CD4-positive, alpha-beta T cell treated with Interleukin-2 at 100 ng/mL for 4 hours (primary cell): Measurements from ENCODE around the gene CDC42EP5.

Experiments used
- DNase-seq: peaks from one replicate; pipeline ENCODE4 v3.0.0-alpha.2; 2020; ENCODE audit warnings: low spot score

Gene CDC42EP5

DNA sequence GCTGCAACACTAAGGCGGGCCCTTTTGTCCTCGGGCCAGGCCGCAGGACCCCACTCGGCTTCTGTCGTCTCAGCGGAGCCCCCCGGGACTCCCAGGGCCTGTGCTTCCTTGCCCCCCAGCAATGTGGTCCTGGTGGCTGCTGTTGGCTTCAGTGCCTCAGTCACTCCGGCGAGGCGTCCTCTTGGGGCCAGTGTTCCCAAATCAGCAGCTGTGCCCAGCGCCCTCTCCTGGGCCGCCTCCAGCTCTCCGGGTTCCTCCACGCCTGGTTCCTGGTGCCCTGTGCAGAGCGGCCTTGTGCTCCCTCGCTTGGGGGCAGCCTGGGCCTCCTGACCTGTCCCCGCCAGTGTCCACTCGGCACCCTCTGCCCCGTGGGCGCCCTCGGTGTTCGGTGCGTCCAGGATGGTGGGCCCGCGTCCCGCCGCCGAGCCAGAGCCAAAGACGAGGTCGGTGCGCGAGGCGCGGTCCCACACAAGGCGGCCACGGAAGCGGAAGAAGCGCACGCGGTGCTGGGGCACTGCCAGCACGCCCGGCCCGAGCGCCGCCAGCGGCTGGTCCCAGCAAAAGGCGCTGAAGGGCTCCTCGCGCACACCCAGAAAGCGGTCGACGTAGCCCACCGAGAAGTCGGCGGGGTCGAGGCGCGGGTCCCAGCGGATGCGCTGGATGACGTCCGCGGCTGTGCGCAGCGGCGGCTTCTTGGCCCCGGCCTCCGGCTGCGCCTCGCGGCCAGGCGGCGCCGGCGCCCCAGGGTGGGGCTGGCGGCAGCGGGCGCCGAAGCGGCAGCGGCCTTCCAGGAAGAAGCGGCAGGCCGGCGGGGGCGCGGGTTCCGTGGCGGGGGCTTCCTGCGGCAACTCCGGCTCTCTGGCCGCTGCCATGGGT lies 10.2 kb downstream of the CDC42EP5 start:
- peak; percentile 64 for DNase-seq

DNA sequence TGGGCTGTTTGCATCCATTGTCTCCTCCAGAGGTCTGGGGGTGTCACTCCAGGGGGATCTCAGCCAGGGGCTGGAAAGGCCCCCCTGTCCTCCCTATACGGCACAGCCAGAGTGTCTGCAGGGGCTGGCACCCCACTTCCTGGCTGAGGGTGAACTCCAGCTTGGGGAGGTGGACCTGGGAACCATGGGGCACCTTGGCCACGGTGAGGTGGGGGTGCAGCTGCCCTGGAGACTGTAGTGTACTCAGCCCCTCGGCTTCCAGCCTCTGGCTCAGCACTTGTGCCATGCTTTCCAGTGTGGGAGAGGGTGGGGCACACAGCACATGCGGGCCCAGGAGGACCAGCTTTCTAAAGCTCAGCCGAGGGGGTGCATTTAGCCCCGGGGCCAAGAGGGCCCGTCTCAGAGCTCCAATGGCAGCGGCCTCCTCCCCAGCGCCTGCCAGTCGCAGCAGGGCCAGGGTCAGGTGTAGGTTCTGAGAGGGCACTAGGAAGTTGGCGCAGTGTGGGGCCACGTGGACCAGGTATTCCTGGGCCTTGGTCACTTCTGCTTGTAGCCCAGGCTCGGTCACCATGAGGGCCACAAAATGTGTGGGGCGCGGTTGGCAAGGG lies 10.9 kb downstream of the CDC42EP5 start:
- no peak for DNase-seq

DNA sequence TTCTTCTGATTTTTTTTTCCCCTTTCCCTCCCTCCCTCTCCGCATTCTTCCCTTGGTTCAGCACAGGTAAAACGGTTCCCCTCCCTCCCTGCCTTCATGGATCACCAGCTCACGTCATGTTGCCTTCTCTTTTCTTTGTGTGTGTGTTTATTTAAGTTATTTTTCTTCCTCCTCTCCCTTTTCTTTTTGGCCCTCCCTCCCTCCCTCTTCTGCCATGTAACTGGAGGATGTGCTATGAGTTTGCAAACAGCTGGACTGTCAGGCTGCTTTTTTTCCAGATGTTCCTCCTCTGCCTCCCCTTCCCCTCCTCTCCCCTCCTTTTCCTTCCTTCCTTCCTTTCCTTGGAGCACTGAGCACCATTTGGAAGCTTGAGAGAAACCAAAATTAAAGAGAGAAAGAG lies 11.5 kb downstream of the CDC42EP5 start:
- no peak for DNase-seq

DNA sequence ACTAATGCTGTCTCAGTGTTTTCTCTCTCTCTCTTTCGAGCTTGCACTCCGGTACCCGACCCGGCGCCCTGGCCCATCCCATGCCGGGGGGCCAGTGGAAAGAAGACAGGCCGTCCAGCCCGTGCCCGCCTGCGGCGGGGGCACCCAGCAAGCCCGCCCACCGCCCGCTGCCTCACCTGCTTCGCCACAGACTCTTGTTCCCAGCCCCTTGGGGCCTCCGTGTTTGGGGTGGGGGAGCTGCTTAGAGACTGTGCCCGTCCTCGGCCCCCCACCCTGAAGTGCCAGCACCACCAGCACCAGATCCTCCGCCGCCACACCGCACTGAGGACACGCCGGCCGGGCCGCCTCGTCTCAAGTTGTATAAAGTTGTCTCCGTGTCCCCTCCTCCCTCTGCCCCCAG lies 11.9 kb downstream of the CDC42EP5 start:
- DNase-seq = no peak

DNA sequence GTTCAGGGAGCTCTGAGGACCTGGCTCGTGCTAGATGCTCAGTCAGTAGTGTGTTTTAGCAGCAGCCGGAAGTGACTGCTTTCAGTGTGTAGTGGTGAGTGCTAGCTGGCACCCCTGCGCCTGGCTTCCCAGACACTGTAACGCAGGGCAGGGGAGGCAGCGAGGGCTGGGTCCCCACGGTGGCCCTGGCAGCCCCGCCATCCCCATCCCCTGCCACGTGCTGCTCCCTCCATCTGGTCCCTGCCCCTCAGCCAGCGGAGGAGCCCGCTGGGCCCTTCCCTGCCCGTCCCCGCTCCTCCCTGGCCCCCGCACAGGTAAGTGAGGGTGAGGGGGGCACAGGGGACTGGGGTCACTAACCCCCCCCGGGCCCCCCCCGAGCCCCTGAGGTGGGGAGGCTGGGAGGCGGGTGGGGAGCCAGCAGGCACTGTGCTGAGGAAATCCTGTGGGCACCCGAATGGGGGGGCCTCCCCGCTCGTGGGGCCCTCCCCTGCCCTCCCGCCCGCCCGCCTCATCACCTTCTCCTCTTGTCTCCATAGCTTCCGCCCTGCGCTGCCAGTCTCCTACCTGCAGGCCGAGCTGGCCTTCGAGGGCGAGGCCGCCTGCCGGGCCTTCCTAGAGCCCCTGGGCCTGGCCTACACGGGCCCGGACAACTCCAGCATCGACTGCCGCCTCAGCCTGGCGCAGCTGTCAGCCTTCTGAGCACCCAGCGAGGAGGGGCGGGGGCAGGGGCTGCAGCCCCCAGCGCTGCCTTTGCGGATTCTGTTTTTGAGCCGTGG lies 12.7 kb downstream of the CDC42EP5 start:
- DNase-seq = no peak

DNA sequence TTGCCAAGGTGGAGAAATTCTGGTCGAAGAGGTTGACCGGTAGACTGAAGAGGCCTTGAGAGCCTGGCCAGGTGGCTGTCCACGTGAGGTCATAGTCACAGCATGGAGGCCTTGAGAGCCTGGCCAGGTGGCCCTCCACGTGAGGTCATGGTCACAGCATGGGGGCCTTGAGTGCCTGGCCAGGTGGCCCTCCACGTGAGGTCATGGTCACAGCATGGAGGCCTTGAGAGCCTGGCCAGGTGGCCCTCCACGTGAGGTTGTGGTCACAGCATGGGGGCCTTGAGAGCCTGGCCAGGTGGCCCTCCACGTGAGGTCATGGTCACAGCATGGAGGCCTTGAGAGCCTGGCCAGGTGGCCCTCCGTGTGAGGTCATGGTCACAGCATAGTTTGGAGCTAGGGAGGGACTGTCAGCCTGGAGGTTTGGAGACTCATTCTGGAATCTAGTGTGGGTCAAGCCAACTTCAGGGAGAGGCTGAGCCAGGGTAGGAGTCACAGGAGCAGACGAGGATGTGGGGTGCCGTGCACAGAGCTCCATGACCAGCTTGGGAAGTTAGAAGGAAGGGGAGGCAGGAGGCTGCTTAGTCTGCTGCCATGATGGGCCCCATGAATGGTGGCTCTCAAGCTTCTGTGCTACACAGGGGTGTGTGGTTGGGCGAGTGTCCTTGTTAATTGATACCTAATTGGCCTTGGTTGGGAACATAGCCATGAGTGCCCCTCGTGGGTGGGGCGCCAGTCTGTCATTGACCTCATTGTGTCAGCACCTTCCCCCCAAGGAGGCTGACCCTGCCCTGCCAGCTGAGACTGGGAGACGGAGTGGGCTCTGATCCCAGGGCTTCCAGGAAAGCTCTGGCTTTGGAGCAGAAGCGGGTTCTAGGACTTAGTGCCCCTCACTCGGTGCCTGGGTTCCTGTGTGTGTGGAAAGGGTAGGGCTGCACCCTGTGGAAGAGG lies 13.5 kb downstream of the CDC42EP5 start:
- DNase-seq = no peak

DNA sequence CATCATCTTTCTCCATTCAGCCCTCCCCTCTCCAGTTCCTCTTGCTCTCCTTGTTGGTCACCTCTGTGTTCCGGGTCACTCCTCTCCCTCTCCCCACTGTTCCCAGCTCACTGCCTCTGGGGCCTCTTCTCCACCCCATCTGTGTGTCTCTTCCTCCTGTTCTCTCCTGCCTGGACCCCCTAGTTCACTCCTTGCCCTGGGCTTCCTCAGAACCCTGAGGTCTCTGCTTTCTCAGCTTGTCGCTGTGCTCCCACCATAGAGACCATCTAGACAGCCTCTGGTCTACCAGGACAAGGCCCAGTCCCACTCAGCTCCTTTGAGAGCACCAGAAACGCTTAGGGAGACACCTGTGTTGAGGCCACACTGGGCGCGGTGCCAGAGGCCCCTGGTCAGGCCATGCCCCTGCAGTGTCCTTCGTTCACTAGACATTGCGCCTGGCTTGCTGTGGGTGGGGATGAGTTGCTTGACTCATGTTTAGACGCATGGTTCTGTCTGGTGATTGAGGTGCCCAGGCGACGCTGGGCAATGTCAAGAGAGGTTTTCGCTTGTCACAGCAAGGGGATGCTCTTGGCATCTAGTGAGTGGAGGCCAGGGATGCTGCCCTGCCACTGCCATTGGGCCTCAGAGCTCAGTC lies 14.3 kb downstream of the CDC42EP5 start:
- no peak for DNase-seq

DNA sequence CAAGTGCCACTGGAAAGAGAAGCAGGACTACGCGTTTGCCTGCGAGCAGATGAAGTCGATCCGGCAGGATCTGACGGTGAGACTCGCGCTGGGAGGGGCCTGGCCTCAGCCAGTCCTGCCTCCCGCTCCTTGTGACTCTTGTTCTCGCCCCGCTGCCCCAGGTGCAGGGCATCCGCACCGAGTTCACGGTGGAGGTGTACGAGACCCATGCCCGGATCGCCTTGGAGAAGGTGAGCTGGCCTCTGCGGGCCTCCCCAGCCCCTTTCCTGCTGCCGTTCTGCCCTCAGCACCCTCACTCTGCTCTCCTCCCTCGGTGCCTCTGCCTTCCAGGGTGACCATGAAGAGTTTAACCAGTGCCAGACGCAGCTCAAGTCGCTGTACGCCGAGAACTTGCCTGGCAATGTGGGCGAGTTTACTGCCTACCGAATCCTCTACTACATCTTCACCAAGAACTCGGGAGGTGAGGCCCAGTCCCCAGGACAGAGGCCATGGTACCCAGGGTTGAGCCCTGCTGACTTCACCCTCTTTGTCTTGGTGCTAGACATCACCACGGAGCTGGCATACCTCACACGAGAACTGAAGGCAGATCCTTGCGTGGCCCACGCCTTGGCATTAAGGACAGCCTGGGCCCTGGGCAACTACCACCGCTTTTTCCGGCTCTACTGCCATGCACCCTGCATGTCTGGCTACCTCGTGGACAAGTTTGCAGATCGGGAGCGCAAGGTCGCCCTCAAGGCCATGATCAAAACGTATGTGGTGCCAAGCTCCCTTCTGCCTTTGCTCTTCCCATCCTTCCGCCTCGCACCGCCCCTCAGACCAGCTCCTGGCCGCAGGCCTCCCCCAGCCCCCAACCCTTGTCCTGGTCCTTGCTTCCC lies 15.1 kb downstream of the CDC42EP5 start:
- no peak for DNase-seq

DNA sequence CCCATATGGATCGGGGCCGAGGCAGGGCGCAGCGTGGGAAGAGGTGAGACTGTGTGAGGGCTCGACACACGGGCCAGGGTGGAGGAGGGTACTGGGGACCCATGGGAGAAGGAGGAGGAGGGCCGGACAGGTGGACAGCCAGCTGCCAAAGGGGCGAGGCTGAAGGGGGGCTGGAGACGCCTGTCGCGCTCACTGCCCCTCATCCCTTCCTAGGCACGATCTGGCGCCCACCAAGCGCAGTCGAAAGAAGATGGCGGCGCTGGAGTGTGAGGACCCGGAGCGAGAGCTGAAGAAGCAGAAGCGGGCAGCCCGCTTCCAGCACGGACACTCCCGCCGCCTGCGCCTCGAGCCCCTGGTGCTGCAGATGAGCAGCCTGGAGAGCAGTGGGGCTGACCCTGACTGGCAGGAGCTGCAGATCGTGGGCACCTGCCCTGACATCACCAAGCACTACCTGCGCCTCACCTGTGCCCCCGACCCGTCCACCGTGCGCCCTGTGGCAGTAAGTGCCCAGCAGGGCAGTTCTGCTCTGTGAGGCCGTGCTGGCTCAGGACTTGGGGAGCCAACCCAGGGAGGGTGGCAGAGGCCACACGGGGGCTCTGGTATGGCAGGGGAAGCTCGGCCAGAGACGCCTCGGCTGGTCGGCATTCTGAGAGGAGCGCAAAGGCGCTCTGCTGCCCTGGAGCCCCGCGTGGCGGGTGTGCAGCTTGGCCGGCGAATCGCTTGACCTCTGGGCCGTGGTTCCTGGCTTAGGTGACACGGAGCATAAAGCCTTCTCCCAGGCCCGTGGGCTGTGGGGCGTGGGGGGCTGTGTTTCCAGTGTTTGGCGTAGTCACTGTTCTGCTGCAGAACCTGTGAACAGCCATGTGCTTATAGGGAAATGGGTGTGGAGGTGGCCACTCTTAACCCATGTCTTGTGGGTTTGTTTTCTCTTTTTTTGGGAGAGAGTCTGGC lies 16.4 kb downstream of the CDC42EP5 start:
- DNase-seq = no peak

DNA sequence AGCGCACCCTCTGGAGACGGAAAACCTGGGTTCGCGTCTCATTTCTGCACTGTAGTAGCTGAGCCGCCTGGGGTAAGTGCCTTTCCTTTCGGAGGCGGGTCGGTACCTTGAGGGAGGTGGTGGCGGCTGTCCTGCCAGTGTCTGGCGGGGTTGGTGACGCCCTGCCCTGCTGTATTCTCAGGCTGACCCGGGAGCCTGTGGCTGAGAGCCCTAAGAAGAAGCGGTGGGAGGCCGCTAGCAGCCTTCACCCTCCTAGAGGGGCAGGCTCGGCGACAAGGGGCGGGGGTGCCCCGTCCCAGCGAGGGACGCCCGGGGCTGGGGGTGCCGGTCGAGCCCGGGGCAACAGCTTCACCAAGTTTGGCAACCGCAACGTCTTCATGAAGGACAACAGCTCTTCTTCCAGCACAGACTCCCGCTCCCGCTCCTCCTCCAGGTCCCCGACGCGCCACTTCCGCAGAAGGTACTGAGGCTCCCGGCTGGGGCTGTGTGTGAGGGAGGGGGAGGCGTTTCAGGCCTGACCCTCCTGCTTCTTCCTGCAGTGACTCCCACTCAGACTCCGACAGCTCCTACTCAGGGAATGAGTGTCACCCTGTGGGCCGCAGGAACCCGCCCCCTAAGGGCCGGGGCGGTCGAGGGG lies 17.2 kb downstream of the CDC42EP5 start:
- DNase-seq = no peak

DNA sequence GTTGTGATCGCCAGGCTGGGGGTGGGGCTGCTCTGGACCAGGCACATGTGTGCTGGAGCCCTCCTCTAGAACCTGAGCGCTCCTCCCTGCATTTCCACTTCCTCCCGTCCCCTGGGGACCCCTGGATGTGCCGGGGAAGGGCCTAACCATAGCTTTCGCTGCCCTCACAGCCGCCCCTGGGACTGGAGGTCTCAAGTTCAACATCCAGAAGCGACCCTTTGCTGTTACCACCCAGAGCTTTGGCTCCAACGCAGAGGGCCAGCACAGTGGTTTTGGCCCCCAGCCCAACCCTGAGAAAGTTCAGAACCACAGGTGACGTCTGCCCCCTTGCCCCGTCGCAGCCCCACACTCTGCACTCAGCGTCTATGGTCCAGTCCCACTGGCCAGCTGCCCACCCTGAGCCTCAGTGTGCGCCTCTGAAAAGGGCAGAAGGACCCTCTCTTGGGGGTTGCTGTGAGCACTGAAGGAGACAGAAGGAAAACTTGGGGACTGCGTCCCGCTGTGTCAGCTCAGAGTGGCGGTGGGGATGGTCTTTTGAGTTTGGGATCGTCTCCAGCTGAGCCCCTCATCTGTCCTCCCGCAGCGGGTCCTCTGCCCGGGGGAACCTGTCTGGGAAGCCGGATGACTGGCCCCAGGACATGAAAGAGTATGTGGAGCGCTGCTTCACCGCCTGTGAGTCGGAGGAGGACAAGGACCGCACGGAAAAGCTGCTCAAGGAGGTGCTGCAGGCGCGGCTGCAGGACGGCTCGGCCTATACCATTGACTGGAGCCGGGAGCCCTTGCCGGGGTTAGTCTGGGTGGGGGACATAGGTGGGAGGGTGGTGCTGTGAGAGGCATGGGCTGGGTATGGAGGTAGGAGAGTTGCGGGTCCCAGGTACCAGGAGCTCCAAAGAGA lies 18.1 kb downstream of the CDC42EP5 start:
- no peak for DNase-seq

DNA sequence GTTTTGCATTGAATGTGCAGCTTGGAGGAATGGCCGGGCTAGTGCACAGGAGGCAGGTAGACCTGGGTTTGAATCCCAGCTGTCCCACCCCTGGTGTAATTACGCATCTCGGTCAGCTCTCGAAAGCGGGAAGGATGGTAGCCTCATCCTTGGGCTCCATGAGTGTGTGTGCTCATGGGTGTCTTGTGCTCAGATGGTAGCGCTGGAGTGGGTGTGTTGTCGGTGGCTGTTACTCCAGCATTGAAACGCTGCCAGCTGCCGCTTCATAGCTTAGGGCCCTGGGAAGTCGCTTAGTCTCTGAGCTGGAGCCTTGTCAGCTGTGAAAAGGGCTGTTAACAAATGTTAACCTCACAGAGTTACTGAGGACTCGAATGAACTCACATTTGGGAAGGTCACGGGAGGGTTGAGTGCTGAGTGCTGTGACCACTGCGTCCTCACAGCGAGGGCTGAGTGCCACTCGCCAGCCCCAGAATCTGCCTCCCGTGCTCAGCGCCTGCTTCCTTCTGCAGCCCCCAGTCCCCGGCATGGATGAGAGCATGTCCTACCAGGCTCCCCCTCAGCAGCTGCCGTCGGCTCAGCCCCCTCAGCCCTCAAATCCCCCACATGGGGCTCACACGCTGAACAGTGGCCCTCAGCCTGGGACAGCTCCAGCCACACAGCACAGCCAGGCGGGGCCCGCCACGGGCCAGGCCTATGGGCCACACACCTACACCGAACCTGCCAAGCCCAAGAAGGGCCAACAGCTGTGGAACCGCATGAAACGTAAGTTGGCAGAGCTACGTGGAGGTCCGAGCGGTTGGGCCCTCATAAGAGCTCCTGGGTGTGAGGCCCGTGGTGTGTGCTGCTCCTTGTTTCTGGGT lies 18.9 kb downstream of the CDC42EP5 start:
- DNase-seq = no peak

DNA sequence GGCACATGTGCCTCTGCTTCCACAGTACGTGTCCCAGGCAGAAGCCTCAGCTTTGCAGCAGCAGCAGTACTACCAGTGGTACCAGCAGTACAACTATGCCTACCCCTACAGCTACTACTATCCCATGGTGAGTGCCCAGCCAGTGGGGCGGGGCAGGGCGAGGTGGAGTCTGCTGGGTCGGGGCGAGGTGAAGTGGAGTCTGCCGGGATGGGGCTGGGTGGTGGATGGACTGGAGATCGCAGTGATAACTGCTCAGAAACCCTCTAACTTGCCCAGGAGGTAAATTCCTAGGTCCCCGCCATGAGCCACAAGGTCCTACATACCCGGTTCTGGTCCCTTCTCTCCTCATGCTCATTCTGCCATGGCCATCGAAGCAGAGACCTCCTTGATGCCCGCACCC lies 20.5 kb downstream of the CDC42EP5 start:
- no peak for DNase-seq

DNA sequence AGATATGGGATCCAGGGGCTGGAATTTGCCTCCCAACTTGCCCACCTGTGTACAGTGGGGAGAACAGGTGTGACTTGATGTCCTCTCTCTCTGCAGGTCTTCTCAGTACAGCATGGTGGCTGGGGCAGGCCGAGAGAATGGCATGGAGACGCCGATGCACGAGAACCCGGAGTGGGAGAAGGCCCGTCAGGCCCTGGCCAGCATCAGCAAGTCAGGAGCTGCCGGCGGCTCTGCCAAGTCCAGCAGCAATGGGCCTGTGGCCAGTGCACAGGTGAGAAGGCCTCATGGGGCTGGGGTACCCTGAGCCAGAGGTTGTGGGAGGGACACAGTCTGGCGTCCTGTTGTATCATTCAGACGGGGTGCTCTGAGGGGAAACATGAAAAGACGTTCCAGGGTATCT lies 21.1 kb downstream of the CDC42EP5 start:
- no peak for DNase-seq

DNA sequence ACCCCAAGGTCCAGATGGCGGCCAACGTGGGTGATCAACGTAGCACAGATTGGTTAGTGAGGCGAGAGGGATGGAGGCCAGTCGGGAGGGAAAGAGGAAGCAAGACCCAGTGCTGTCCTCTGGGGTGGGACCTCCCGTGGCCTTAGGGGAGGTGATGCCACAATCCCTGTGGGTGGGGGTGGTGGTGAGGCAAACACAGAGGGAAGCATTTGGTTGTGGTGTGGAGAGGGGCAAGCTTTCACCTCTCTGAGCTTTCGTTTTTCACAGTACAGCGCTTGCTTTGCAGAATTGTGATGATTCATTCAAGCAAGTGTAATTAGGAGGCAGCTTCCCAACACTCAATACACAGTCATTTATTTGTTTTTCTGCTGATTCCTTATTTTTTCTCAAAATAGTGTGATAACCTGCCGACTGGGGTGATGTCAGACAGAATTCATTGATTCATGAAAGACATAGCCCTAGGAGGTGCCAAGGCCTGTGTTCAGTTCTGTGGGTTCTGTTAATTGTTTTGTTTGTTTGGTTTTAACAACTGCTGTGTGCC lies 21.7 kb downstream of the CDC42EP5 start:
- no peak for DNase-seq

DNA sequence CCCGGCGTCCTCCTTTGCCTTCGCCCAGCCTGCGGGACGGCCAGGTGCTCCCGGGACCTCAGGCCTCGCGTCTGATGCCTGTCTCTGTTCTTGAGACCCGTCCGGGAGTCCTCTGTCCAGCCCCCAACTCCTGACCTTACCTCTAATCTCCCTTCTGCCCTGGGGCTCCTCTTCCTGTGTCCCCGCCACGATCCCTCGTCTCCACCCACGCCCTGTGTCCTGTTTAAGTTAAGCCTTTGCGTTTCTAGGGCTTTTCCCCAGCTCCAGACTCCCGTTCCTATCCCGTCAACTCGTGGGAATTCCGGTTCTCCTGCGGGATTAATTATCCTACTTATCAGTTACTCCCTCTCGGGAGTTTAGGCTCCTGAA lies 23.4 kb downstream of the CDC42EP5 start:
- DNase-seq = no peak
